Measurements from ENCODE around the gene KCNMB2. TPM values are rescaled to one million over a fixed set of nuclear protein-coding genes. Genes with fewer than 3 reads are reported as not detected.

KCNMB2 gene
- polyA plus RNA-seq, 2 of the 4 experiments (the other 2 are of a cell fraction) = not detected

DNA sequence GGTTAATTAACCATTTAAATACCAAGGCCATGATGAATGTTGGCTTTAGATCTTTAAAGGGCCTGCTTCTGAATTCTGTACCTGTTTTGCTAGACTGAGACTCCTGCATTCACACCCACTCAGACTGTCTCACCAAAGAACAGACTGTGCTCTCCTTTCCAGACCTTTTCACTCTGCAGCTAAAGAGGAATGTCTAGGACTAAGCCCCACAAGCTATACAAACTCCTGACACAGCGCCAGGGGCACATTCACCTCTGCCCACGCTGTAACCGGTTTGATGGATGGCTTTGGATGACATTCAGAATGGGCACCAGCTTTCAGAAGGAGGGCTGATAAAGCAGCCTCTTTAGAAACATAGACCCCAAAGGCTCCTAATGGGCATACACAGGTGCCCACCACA is 200.1 kb downstream of the KCNMB2 start:
- CTCF ChIA-PET = no interaction called here
- no peak for FAIRE-seq

DNA sequence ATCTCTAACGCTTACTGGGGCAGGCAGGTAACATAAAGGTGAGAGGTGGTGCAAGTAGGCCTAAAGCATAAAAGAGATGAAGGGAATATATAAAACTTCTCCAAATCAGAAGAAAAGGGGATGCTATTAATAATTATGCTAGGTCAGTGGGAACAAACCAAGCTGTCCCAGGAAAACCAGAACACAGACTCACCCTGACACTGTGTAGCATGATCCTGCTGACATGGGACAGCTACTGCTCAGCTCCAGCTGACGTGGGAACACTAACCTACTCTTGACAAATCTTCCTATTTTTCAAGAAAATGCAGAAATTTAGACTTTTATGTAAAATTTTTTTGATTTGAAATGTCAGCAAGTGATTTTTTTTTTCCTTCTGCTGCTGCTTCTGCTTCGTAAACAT is 203.5 kb downstream of the KCNMB2 start:
- H3K9me3 ChIP-seq = no peaks in the 10 kb centered on the region
- POLR2A ChIA-PET = no interaction called here
- CTCF ChIA-PET = no interaction called here
- TF ChIP-seq EHMT2 (IDR thresholded peaks at IDR 0.05; ENCODE audit: low read depth) = no peak
- TF ChIP-seq KDM5A (IDR thresholded peaks at IDR 0.05) = no peak
- no peak for TF ChIP-seq EHF (CRISPR knock-in tag; IDR thresholded peaks at IDR 0.05)
- TF ChIP-seq, protein P1, sequence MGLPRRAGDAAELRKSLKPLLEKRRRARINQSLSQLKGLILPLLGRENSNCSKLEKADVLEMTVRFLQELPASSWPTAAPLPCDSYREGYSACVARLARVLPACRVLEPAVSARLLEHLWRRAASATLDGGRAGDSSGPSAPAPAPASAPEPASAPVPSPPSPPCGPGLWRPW (IDR thresholded peaks at IDR 0.05) = no peak
- TF ChIP-seq NPAS2 (CRISPR knock-in tag; IDR thresholded peaks at IDR 0.05; ENCODE audit: borderline replicate concordance) = no peak
- TF ChIP-seq CHD2 (IDR thresholded peaks at IDR 0.05; ENCODE audit: low read length, partially characterized antibody) = no peak
- TF ChIP-seq, protein P2, sequence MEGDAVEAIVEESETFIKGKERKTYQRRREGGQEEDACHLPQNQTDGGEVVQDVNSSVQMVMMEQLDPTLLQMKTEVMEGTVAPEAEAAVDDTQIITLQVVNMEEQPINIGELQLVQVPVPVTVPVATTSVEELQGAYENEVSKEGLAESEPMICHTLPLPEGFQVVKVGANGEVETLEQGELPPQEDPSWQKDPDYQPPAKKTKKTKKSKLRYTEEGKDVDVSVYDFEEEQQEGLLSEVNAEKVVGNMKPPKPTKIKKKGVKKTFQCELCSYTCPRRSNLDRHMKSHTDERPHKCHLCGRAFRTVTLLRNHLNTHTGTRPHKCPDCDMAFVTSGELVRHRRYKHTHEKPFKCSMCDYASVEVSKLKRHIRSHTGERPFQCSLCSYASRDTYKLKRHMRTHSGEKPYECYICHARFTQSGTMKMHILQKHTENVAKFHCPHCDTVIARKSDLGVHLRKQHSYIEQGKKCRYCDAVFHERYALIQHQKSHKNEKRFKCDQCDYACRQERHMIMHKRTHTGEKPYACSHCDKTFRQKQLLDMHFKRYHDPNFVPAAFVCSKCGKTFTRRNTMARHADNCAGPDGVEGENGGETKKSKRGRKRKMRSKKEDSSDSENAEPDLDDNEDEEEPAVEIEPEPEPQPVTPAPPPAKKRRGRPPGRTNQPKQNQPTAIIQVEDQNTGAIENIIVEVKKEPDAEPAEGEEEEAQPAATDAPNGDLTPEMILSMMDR (IDR thresholded peaks at IDR 0.05) = no peak
- TF ChIP-seq RFX5 (IDR thresholded peaks at IDR 0.05) = no peak
- DNase-seq (ENCODE audit: low read depth in 1 of 2, low spot score in 1 of 2) (no peak), ATAC-seq (no peak), FAIRE-seq (no peak)
- 6% methylated on average over 3 of the region's 3 CpGs for WGBS (ENCODE audit: missing lambda C conversion rate)
- H3K4me3 ChIP-seq = no peak overlapping the region
- H3K27ac ChIP-seq = no peak overlapping the region
- H3K4me1 ChIP-seq = no peaks in the 10 kb centered on the region
- H3K4me2 ChIP-seq = no peak overlapping the region

More for the DNA sequence above, 200.1 kb downstream of the KCNMB2 start:
- POLR2A ChIA-PET = no interaction called here
- H3K4me3 ChIP-seq = no peak overlapping the region
- H3K27ac ChIP-seq = no peak overlapping the region
- H3K4me1 ChIP-seq = no peaks in the 10 kb centered on the region
- no peaks in the 10 kb centered on the region for H3K9me3 ChIP-seq
- ATAC-seq = no peak
- 23% methylated on average over 3 of the region's 3 CpGs for WGBS (ENCODE audit: missing lambda C conversion rate)
- TF ChIP-seq, protein P3, sequence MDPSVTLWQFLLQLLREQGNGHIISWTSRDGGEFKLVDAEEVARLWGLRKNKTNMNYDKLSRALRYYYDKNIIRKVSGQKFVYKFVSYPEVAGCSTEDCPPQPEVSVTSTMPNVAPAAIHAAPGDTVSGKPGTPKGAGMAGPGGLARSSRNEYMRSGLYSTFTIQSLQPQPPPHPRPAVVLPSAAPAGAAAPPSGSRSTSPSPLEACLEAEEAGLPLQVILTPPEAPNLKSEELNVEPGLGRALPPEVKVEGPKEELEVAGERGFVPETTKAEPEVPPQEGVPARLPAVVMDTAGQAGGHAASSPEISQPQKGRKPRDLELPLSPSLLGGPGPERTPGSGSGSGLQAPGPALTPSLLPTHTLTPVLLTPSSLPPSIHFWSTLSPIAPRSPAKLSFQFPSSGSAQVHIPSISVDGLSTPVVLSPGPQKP (IDR thresholded peaks at IDR 0.05; ENCODE audit: low read depth, low read length) = no peak
- no peak for TF ChIP-seq HOXB5 (CRISPR knock-in tag; IDR thresholded peaks at IDR 0.05)
- TF ChIP-seq JUNB (IDR thresholded peaks at IDR 0.05) = no peak
- TF ChIP-seq PHF8 (IDR thresholded peaks at IDR 0.05; ENCODE audit: borderline replicate concordance, low read depth) = no peak
- TF ChIP-seq CHD2 (IDR thresholded peaks at IDR 0.05; ENCODE audit: low read length, partially characterized antibody) = no peak
- TF ChIP-seq TP53 (CRISPR knock-in tag; IDR thresholded peaks at IDR 0.05) = no peak
- no peak for TF ChIP-seq JUN (IDR thresholded peaks at IDR 0.05)
- no peak for TF ChIP-seq POLR2AphosphoS2 (conservative IDR thresholded peaks at IDR 0.05; ENCODE audit: low read length)
- TF ChIP-seq RARB (CRISPR knock-in tag; IDR thresholded peaks at IDR 0.05) = no peak
- TF ChIP-seq, protein P4, sequence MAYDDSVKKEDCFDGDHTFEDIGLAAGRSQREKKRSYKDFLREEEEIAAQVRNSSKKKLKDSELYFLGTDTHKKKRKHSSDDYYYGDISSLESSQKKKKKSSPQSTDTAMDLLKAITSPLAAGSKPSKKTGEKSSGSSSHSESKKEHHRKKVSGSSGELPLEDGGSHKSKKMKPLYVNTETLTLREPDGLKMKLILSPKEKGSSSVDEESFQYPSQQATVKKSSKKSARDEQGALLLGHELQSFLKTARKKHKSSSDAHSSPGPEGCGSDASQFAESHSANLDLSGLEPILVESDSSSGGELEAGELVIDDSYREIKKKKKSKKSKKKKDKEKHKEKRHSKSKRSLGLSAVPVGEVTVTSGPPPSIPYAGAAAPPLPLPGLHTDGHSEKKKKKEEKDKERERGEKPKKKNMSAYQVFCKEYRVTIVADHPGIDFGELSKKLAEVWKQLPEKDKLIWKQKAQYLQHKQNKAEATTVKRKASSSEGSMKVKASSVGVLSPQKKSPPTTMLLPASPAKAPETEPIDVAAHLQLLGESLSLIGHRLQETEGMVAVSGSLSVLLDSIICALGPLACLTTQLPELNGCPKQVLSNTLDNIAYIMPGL (CRISPR knock-in tag; IDR thresholded peaks at IDR 0.05; ENCODE audit: borderline replicate concordance) = no peak
- TF ChIP-seq MYC (IDR thresholded peaks at IDR 0.05; ENCODE audit: borderline replicate concordance, low read length) = no peak
- TF ChIP-seq POLR2A (IDR thresholded peaks at IDR 0.05; ENCODE audit: low read length) = no peak
- no peak for TF ChIP-seq RFX5 (IDR thresholded peaks at IDR 0.05)
- TF ChIP-seq CHD4 (IDR thresholded peaks at IDR 0.05; ENCODE audit: borderline replicate concordance) = no peak
- TF ChIP-seq ZNF302 (CRISPR knock-in tag; IDR thresholded peaks at IDR 0.05) = no peak
- TF ChIP-seq, protein P5, sequence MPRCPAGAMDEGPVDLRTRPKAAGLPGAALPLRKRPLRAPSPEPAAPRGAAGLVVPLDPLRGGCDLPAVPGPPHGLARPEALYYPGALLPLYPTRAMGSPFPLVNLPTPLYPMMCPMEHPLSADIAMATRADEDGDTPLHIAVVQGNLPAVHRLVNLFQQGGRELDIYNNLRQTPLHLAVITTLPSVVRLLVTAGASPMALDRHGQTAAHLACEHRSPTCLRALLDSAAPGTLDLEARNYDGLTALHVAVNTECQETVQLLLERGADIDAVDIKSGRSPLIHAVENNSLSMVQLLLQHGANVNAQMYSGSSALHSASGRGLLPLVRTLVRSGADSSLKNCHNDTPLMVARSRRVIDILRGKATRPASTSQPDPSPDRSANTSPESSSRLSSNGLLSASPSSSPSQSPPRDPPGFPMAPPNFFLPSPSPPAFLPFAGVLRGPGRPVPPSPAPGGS (IDR thresholded peaks at IDR 0.05) = no peak
- no peak overlapping the region for H3K4me2 ChIP-seq
- DNase-seq (ENCODE audit: low read depth in 1 of 2, low spot score in 1 of 2) = no peak

Data from A549 (cell line).